ENCODE measurements around the gene MAST4.

Gene MAST4

DNA sequence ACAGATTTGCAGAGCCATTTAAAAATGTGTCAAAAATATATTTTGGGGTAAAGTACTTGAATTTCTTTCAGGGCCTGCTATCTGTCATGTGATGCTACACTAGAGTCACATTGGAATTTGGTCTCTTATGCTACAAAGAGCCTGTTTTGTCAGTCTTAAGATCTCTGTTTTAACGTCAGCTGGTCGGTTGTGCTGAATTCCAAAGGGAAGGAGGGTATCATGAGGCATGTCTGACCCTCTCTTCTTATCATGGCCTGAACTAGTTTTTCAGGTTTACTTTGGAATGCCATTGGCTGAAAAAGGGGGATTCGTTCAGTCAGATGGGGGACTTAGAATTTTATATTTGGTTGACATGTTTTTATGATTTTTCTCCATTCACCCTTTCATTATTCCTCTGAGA lies 309.8 kb downstream of the MAST4 start:
- no peak for DNase-seq (ENCODE audit: low read depth in 2 of 2)

DNA sequence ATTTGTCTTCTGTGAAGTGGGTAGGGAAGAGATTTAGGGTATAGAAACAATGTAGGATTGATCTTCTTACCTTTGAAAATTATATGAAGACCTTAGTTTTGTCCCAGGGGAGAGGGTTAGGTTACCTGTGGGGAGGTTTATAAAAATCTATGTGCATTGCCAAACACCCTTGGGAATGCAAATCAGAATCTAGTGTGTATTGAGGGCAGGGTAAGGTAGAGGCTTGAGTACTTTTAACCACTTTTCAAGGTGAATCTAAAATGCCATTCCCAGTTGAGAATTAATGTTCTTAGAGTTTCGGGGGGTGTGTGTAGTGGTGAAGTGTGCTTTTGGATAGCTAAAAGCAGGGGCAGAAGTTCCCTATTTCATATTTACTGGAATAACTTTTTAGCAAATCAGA lies 312.0 kb downstream of the MAST4 start:
- no peak for DNase-seq (ENCODE audit: low read depth in 2 of 2)

GRCh38 chr5:66909364-66909763 lies 313.2 kb downstream of the MAST4 start:
- no peak for DNase-seq (ENCODE audit: low read depth in 2 of 2)

GRCh38 chr5:66912787-66913186 lies 316.6 kb downstream of the MAST4 start:
- no peak for DNase-seq (ENCODE audit: low read depth in 2 of 2)

DNA sequence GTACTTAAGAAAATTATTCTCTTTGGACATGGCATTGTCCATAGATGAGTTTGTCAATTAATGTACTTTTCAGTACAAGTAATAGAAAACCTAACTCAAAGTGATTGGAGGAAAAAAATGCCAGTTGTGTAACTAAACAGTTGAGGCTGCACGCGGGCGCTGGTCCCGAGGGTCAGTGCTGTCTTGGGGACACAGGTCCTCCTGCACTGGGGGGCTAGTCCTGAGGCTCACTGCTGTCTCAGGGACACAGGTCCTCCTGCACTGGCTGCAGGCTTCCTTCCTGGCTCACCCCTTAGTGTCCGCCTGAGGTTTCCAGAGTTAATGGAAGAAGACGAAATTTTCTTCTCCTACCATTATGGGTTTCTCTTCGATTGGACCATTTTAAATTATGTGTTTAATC lies 319.3 kb downstream of the MAST4 start:
- no peak for DNase-seq (ENCODE audit: low read depth in 2 of 2)

DNA sequence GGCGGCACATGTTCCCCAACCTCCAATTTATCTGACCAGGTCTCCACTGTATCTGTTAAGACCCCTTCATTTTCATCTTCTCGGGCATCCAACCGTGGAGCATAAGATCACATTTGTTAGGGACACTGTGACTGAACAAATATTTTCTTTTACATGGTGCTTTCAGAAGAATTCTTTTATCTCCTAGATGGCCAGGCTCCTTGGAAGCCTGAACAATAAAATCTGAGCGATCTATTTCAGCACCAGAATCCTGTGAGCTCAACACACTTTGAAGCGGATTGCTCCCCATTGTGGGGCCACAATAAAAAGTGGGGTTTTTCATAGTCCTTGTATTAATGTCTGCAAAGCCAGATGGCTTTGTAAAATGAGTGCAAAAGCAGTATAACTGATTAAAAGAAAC lies 326.7 kb downstream of the MAST4 start:
- DNase-seq (ENCODE audit: low read depth in 2 of 2) = no peak

DNA sequence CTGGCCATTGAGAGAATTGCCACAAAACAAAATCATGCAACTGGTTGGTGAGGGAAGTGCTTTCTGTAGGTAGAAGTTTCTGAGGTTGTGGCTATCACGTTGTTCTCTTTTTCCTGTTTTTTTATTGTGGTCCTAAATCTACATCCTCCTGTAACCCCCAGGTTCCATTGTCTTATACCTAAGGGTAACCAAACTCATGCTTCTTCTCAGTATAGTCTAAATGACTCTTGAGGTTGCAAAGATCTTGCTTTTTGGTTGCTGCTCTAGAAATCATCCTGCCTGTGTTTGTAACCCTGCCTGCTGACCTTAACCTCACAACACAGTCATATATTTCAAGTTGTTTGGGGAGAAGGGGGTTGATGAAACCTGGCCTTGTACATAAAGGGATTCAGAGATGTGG lies 327.3 kb downstream of the MAST4 start:
- no peak for DNase-seq (ENCODE audit: low read depth in 2 of 2)

GRCh38 chr5:66923922-66924321 lies 327.7 kb downstream of the MAST4 start:
- no peak for DNase-seq (ENCODE audit: low read depth in 2 of 2)

DNA sequence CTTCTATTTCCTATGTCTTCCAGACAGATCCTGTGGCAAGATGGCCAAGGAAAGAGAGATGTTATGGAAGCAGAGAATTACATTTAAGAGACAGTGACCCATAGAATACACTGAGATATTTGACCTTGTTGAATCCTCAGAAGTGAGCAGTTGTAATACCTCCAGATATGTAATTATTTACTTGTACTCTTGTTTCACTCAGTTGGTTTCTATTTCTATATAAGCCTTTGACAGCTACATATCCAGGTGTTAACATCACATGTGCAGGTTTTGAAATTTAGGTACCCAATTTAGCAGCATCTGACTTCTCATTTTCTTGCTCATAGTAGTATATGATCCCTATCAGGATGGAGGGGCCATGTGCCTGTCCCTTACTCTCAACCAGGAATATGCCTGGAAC lies 330.9 kb downstream of the MAST4 start:
- no peak for DNase-seq (ENCODE audit: low read depth in 2 of 2)

- no peak for DNase-seq (ENCODE audit: low read depth in 2 of 2)
Measured at GRCh38 chr5:66929281-66929680, 333.1 kb downstream of the MAST4 start.

DNA sequence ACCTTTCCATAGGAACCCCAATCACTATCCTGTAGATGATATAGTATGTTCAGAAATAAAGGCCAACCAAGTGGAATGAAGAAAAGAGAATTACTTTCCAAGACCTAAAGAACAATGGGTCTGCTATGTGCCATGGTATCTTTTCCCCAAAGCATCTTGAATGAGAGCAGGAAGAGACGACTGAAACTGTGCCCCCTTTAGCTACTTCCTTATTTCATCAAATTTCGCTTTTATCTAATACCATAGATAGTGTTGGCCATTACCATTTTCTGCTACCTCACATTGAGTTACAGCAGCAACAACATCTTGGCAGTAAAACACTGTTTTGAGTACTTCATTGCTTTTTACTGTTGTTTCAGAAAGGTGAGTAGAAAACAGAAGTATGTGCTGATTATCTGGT lies 333.8 kb downstream of the MAST4 start:
- DNase-seq (ENCODE audit: low read depth in 2 of 2) = no peak

GRCh38 chr5:66931651-66932050 lies 335.5 kb downstream of the MAST4 start:
- no peak for DNase-seq (ENCODE audit: low read depth in 2 of 2)

- DNase-seq (ENCODE audit: low read depth in 2 of 2) = no peak
Measured at GRCh38 chr5:66932457-66932856, 336.3 kb downstream of the MAST4 start.

DNA sequence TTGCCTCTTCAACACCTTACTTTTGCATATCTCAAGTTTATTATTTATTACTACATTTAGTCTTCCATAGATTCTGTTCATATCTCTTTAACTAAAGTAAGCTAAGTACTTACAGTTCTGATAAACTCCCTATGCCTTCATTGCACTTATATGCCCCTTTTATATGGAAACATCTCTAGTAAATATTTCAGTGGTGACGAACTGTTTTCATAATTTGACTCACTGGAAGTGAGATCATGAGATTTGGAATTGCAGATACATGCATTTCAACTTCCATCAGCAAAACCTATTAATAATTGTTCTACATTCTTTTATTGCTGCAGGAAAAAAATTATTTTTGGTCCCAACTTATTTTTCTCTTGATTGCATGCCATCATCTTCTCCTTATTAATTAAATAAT lies 336.9 kb downstream of the MAST4 start:
- no peak for DNase-seq (ENCODE audit: low read depth in 2 of 2)

DNA sequence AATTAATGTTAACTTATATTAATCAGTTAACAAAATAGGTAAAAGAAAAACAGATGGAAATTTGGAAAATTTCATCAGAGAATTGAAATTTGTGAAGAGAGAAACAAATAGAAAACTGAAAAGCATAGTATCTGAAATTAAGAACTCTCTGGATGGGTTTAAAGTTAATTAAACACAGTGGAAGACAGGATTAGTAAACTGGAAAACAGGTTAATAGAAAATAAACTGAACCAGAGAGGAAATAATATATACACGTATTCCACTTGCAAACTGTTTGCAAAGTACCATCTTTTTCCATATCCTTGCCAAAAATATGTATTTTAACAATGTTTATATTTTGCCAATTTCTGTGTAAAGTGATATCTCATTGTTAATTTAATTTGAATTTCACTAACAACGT lies 342.9 kb downstream of the MAST4 start:
- DNase-seq (ENCODE audit: low read depth in 2 of 2) = no peak

- DNase-seq (ENCODE audit: low read depth in 2 of 2) = peak in 1 of 2 donors; percentile 5
Measured at GRCh38 chr5:66945389-66946349, 349.5 kb downstream of the MAST4 start.

DNA sequence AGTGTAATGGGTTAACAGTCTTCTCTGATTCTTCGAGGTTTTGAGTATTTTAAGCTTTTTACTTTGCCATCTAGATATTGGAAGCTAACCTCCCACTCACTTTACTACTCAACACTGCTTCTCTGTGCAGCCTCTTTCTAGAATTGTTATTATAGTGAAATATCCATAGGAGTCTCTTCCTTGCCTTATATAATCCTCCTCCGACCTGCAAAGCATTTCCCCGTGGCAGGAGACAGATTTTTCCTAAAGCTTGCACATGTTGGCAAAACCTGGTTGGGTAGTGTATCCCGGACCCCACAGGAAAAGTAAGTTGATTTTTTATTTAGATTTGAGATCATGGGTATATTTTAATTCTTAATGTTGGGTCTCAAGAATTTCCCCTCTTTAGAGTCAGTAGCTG lies 351.3 kb downstream of the MAST4 start:
- DNase-seq (ENCODE audit: low read depth in 2 of 2) = no peak

GRCh38 chr5:66949066-66949465 lies 352.9 kb downstream of the MAST4 start:
- no peak for DNase-seq (ENCODE audit: low read depth in 2 of 2)

DNA sequence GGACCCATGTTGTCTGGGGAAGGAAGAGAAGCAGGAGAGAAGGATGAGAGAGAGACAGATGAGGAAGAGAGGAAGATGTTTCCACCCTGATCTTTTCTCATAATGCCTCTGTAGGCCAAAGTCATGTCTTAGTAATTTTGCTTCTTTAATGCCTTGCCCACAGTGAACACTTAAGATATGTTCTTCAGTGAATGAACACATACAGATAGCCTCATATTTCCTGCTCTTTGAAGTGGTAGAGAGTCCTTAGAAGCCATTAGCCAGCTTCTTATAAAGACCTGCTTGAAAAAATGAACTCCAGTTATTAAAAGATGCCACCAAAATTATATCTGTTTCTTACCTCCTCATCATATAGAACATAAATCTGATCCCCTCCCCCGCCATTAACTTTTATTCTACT lies 356.0 kb downstream of the MAST4 start:
- no peak for DNase-seq (ENCODE audit: low read depth in 2 of 2)

GRCh38 chr5:66956439-66956838 lies 360.2 kb downstream of the MAST4 start:
- no peak for DNase-seq (ENCODE audit: low read depth in 2 of 2)

DNA sequence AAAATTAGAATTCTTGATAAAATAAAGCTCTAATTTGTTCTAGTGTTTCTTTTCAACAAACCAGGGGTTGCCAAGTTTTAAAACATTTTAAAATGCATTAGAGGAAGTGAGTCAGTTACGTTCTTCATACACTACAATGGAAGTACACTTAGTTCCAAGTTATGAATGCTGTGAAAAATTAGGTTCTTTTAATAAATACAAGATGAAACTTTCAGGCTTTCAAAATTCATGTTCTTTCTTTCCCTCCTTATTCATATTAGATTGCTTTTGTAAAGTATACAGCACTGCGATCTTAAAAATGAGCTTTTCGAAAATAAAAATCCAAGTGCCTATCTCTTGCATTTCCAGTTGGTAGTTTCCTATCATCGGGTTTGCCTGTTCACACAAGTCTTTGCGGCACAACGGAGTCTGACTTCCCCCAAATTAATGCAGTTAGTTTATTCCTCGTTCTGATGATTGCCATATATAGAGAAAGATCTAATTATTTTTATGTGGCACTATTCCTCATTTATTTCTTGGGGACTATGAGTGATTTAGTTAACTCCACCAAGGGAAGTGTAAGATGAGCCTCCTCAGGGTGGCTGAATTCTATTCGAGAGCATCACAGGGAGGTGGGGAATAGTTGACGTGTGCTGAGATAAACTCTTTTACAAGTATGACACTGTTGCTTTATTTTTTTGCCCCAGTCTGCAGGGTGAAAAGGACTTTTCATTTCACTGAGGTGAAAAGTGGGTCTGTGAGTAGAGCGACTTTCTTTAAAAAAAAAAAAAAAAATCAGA lies 362.2 kb downstream of the MAST4 start:
- no peak for DNase-seq (ENCODE audit: low read depth in 2 of 2)

DNA sequence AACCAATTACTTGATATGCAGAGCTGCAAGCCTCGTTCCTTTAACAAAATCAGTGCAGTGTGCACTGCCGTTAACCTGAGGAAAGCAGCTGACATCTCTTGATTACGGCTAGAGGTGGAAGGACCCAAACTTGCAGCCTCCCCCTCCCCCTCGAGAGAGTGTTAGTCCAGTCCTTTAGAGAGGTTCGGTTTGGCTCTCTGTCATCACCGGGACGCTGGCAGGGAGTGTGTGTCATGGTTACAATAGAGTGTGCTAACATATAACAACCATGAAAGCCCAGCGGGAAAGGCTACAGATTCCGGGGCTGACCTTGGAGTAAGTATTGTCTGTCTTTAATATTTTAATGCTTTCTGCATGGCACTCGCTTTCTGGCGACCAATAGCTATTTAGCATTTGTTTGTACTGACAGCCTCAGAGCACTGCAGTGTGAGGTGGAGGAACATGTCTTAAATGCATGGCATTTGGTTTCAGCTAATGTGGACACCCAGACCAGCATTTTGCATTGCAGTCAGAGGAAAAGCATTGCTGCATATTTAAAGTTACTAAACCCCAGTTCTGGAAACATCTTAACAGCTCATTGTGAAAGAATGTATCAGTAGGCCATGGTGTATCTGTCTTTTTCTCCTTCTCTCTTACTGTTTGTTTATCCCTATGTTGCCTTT lies 362.9 kb downstream of the MAST4 start:
- DNase-seq (ENCODE audit: low read depth in 2 of 2) = no peak
